Endothelial cell of umbilical vein (primary cell): ENCODE results near the gene PPM1N. TPM values are rescaled to one million over a fixed set of nuclear protein-coding genes. Genes with fewer than 3 reads are reported as not detected.

Source experiments
- BruUV-seq: library from RNA; stranded (reverse); fragments of 400-500 nt; replicated peaks from 2 replicates; lab custom pipeline; 2021; lab: Mats Ljungman, UMichigan
- CTCF ChIA-PET: fragments of 300-600, 350-600 bp; sonication (Branson Sonifier 250); formaldehyde crosslinking; loops from one replicate; lab custom pipeline; 2021; ENCODE audit warnings: antibody characterized with exemption, inconsistent platforms; lab: Charles Lee
- POLR2A ChIA-PET: fragments of 300-600, 350-600 bp; sonication (Branson Sonifier 250); formaldehyde crosslinking; loops from one replicate; lab custom pipeline; 2021; ENCODE audit warnings: antibody characterized with exemption, inconsistent platforms; lab: Charles Lee
- DNase-seq: peaks from one replicate; pipeline ENCODE4 v3.0.0-alpha.2; 2011; ENCODE audit warnings: low read depth, low spot score
- FAIRE-seq: peaks from 2 replicates; lab custom pipeline; 2011; peaks lifted over from hg19 to GRCh38; lab: Jason Lieb, UNC
- H2AFZ ChIP-seq: 2 replicates; pipeline ENCODE4 v1.6.0; 2012; ENCODE audit warnings: low read depth, low read length, control low read depth, inconsistent platforms
- H3K27ac ChIP-seq: 2 replicates; pipeline ENCODE4 v1.5.1; 2011; ENCODE audit warnings: low read depth, mild to moderate bottlenecking, control low read depth, low read length, moderate library complexity; ENCODE audit not compliant: insufficient read depth
- H3K27me3 ChIP-seq, 2 experiments: 2 replicates each; pipeline versions ENCODE4 v1.6.0 to v1.6.1; 2011; ENCODE audit warnings: low read length in 2 of 2, mixed read lengths in 1 of 2; ENCODE audit not compliant: control insufficient read depth in 2 of 2, insufficient read depth in 2 of 2
- H3K36me3 ChIP-seq, 2 experiments: 2 replicates in 1 of 2; 3 replicates in 1 of 2; pipeline ENCODE4 v1.5.1; 2011; ENCODE audit warnings: low read length in 2 of 2, mild to moderate bottlenecking in 1 of 2, moderate library complexity in 1 of 2; ENCODE audit not compliant: control insufficient read depth in 2 of 2, insufficient read depth in 2 of 2; ENCODE audit errors: extremely low read depth in 1 of 2
- H3K4me1 ChIP-seq: 3 replicates; pipeline ENCODE4 v1.5.1; 2011; ENCODE audit warnings: mild to moderate bottlenecking, low read length; ENCODE audit not compliant: control insufficient read depth, insufficient read depth; ENCODE audit errors: extremely low read depth
- H3K4me2 ChIP-seq: 2 replicates; pipeline ENCODE4 v1.6.1; 2011; ENCODE audit warnings: low read length, control low read depth, mixed read lengths; ENCODE audit not compliant: insufficient read depth
- H3K4me3 ChIP-seq, 3 experiments: fragments of 200-600 bp in 1 of 3; sonication (generic), shearing (Covaris generic) in 1 of 3; replicated peaks in 1 of 3; 2 replicates each; pipeline ENCODE4 v1.5.1; 2011 to 2016; ENCODE audit warnings: control low read depth in 3 of 3, low read length in 3 of 3, mild to moderate bottlenecking in 2 of 3, inconsistent platforms in 1 of 3, low read depth in 1 of 3, moderate library complexity in 1 of 3; ENCODE audit not compliant: insufficient read depth in 1 of 3
- H3K79me2 ChIP-seq: 2 replicates; pipeline ENCODE4 v1.6.0; 2012; ENCODE audit warnings: low read length, inconsistent platforms; ENCODE audit not compliant: control insufficient read depth, insufficient read depth
- H3K9ac ChIP-seq: replicated peaks from 2 replicates; pipeline ENCODE3; 2011; ENCODE audit warnings: low read length, control low read depth; ENCODE audit not compliant: insufficient read depth; ENCODE audit errors: extremely low read depth
- H3K9me1 ChIP-seq: replicated peaks from 3 replicates; pipeline ENCODE4 v1.6.0; 2011; ENCODE audit warnings: mild to moderate bottlenecking, low read length; ENCODE audit not compliant: control insufficient read depth, insufficient read depth; ENCODE audit errors: extremely low read depth
- H3K9me3 ChIP-seq: replicated peaks from 2 replicates; pipeline ENCODE4 v1.5.1; 2012; ENCODE audit warnings: low read length, inconsistent platforms; ENCODE audit not compliant: control insufficient read depth, insufficient read depth
- H4K20me1 ChIP-seq: replicated peaks from 2 replicates; pipeline ENCODE3; 2011; ENCODE audit warnings: mild to moderate bottlenecking, low read length; ENCODE audit not compliant: control insufficient read depth, insufficient read depth; ENCODE audit errors: extremely low read depth
- EZH2 ChIP-seq: IDR thresholded peaks from 2 replicates; pipeline ENCODE4 v1.6.1; 2012; ENCODE audit warnings: borderline replicate concordance, low read depth, mild to moderate bottlenecking, moderate library complexity, low read length, inconsistent platforms; ENCODE audit not compliant: severe bottlenecking
- JUN ChIP-seq: IDR thresholded peaks from 2 replicates; pipeline ENCODE4 v1.6.1; 2011; ENCODE audit warnings: borderline replicate concordance, low read depth; ENCODE audit not compliant: insufficient read length, insufficient read depth
- POLR2A ChIP-seq: IDR thresholded peaks from 2 replicates; pipeline ENCODE4 v1.6.1; 2012; ENCODE audit warnings: low read depth, mild to moderate bottlenecking, control low read depth, low read length
- POLR2AphosphoS5 ChIP-seq: IDR thresholded peaks from 2 replicates; pipeline ENCODE4 v1.6.1; 2012; ENCODE audit warnings: low read depth, mild to moderate bottlenecking, control low read depth, low read length, moderate library complexity; ENCODE audit not compliant: insufficient read depth
- dilution Hi-C: fragments of 300-500 bp; cut with MboI; formaldehyde crosslinking; loops from one replicate; pipeline ENCODE4 v1.15.0; 2019; ENCODE audit warnings: low sequenced_read_pairs; ENCODE audit not compliant: extremely low pct_ligation_motif_present
- intact Hi-C: fragments of 100-400 bp; cut with micrococcal nuclease; formaldehyde crosslinking; loops from one replicate; pipeline ENCODE4 v1.10.0; 2022
- polyA plus RNA-seq, 4 experiments: library from polyadenylated mRNA; depleted of rRNA in 3 of 4; stranded (reverse) in 3 of 4; unstranded in 1 of 4; fragments of >200 nt; gene quantifications; 2 replicates each; pipeline versions ENCODE4 v1.2.1 to v1.2.3, GENCODE V29; 2011 to 2012; ENCODE audit warnings: missing spikeins in 1 of 4
- total RNA-seq: library from RNA; stranded (reverse); gene quantifications from 2 replicates; pipeline ENCODE4 v1.2.3, GENCODE V29; 2021
- TF ChIP-seq, protein P1 (sequence below), 2 donors: IDR thresholded peaks; 1 replicate in 1 of 2; 2 replicates in 1 of 2; pipeline ENCODE4 v1.5.1; 2011; ENCODE audit warnings: low read length in 2 of 2, mild to moderate bottlenecking in 2 of 2, moderate library complexity in 2 of 2, control low read depth in 1 of 2, inconsistent platforms in 1 of 2, low read depth in 1 of 2; ENCODE audit not compliant: insufficient read depth in 1 of 2; ENCODE audit errors: extremely low read depth in 1 of 2
- TF ChIP-seq, protein P2 (sequence below): IDR thresholded peaks from 2 replicates; pipeline ENCODE4 v1.6.1; 2011; ENCODE audit not compliant: insufficient read depth, insufficient read length

Gene PPM1N
- total and polyA plus RNA-seq, 2 donors (not counting 3 experiments of a cell fraction or from before 2014, with no cell fraction given) = 0.40 to 0.48 TPM

DNA sequence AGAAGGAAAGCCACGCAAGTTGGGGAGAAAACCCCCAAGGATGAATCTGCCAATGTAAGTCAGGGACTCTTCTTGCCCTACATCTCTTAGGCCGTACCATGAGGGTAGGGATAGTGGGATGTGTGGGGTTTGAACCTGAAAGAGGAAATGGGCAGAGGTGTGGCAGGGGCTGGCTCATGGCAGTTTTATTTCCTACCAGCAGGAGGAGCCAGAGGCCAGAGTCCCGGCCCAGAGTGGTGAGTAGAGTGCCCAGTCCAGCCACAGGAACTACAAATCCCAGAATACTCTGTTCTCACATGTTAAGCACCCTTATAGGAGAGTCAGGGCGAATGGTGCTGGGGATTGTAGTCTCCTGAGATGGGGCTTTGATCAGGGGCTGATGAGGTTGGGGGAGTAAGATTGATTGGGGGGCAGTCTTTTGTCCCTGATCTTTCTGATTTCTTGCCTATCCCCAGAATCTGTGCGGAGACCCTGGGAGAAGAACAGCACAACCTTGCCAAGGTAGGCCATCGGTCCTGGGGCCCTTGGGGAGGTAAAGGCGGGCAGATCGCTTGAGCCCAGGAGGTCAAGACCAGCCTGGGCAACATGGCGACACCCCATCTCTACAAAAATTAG, 25.5 kb downstream of the PPM1N start:
- intact Hi-C loops (loop anchor here (1.0 to 2.0 kb wide), 5 partner anchors 15 to 169 kb away; partner anchors contain the start of gene QPCTL), dilution Hi-C loops (no loop called here)
- peak; percentile 93 for FAIRE-seq
- H3K4me2 ChIP-seq = no peak overlapping the region
- H3K4me1 ChIP-seq = no peaks in the 10 kb centered on the region
- POLR2A ChIA-PET = no interaction called here
- H3K36me3 ChIP-seq = peaks cover 12 to 33% of the 10 kb centered on the region in 2 experiments
- TF ChIP-seq POLR2AphosphoS5 = peak; percentile 55
- no peak for TF ChIP-seq JUN
- TF ChIP-seq, protein P1, sequence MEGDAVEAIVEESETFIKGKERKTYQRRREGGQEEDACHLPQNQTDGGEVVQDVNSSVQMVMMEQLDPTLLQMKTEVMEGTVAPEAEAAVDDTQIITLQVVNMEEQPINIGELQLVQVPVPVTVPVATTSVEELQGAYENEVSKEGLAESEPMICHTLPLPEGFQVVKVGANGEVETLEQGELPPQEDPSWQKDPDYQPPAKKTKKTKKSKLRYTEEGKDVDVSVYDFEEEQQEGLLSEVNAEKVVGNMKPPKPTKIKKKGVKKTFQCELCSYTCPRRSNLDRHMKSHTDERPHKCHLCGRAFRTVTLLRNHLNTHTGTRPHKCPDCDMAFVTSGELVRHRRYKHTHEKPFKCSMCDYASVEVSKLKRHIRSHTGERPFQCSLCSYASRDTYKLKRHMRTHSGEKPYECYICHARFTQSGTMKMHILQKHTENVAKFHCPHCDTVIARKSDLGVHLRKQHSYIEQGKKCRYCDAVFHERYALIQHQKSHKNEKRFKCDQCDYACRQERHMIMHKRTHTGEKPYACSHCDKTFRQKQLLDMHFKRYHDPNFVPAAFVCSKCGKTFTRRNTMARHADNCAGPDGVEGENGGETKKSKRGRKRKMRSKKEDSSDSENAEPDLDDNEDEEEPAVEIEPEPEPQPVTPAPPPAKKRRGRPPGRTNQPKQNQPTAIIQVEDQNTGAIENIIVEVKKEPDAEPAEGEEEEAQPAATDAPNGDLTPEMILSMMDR (IDR thresholded peaks at IDR 0.05; ENCODE audit: extremely low read depth in 1 of 2, insufficient read depth in 1 of 2, low read depth in 1 of 2, low read length in 2 of 2) = peak; percentile 82 to 92
- TF ChIP-seq POLR2A = peak; percentile 46
- TF ChIP-seq, protein P2, sequence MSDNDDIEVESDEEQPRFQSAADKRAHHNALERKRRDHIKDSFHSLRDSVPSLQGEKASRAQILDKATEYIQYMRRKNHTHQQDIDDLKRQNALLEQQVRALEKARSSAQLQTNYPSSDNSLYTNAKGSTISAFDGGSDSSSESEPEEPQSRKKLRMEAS = no peak
- no peak for TF ChIP-seq EZH2
- no peaks in the 10 kb centered on the region for H3K27me3 ChIP-seq
- peaks cover 1% of the 10 kb centered on the region for H3K79me2 ChIP-seq
- H3K4me3 ChIP-seq = no peak overlapping the region
- no peaks in the 10 kb centered on the region for H4K20me1 ChIP-seq
- no peaks in the 10 kb centered on the region for H3K9me1 ChIP-seq
- no peak overlapping the region for H3K27ac ChIP-seq
- DNase-seq = peak; percentile 86
- CTCF ChIA-PET = interaction anchor here (1.3 to 2.9 kb wide), 2 partner anchors 35 to 119 kb away, joined by 6 to 13 read pairs; no protein-coding TSS in a partner anchor
- H3K9ac ChIP-seq = no peak overlapping the region
- no TSS peak for BruUV-seq
- H2AFZ ChIP-seq = no peak overlapping the region
- no peaks in the 10 kb centered on the region for H3K9me3 ChIP-seq
